HepG2 (cell line): ENCODE data around the gene TTC16. TPM values are rescaled to one million over a fixed set of nuclear protein-coding genes. Genes with fewer than 3 reads are reported as not detected.

Source experiments
- ARNT ChIP-seq: fragments of 450-650 bp; IDR thresholded peaks from 2 replicates; pipeline ENCODE4 v1.6.1; 2017
- CBX1 ChIP-seq: IDR thresholded peaks from one replicate; pipeline ENCODE4 v1.6.1; 2016; ENCODE audit warnings: antibody characterized with exemption, low read depth
- CERS6 ChIP-seq: sonication (generic); formaldehyde crosslinking; IDR thresholded peaks from 2 replicates; pipeline ENCODE4 v1.5.0; 2020; ENCODE audit warnings: missing genetic modification reagents
- DMAP1 ChIP-seq: IDR thresholded peaks from 2 replicates; pipeline ENCODE4 v1.6.1; 2016
- E2F5 ChIP-seq: sonication (generic); formaldehyde crosslinking; conservative IDR thresholded peaks from 2 replicates; pipeline ENCODE4 v1.4.0; 2020; ENCODE audit warnings: missing genetic modification reagents
- ELF4 ChIP-seq: sonication (generic); formaldehyde crosslinking; IDR thresholded peaks from 2 replicates; pipeline ENCODE4 v1.5.0; 2020; ENCODE audit warnings: missing genetic modification reagents, mild to moderate bottlenecking, moderate library complexity, borderline replicate concordance
- FOSL1 ChIP-seq: sonication (generic); formaldehyde crosslinking; IDR thresholded peaks from 2 replicates; pipeline ENCODE4 v1.9.0; 2021; ENCODE audit warnings: missing genetic modification reagents, borderline replicate concordance
- FOXA1 ChIP-seq, 2 experiments: fragments of 450-650 bp in 1 of 2; sonication (generic) in 1 of 2; formaldehyde crosslinking in 1 of 2; IDR thresholded peaks; 2 replicates each; pipeline versions ENCODE4 v1.4.0 to v1.6.1; 2016 to 2020; ENCODE audit warnings: missing genetic modification reagents in 1 of 2
- GATAD1 ChIP-seq: IDR thresholded peaks from 2 replicates; pipeline ENCODE4 v1.6.1; 2016; ENCODE audit warnings: missing genetic modification reagents, missing compliant biosample characterization
- GZF1 ChIP-seq: sonication (generic); formaldehyde crosslinking; IDR thresholded peaks from 2 replicates; pipeline ENCODE4 v1.5.1; 2020; ENCODE audit warnings: mild to moderate bottlenecking, missing genetic modification reagents
- HNRNPL ChIP-seq: fragments of 200-400 bp; formaldehyde crosslinking; IDR thresholded peaks from 2 replicates; pipeline ENCODE4 v1.6.1; 2017; ENCODE audit warnings: mild to moderate bottlenecking, low read depth, low read length
- MAFG ChIP-seq: sonication (generic); formaldehyde crosslinking; IDR thresholded peaks from 2 replicates; pipeline ENCODE4 v1.5.1; 2020; ENCODE audit warnings: mild to moderate bottlenecking, missing genetic modification reagents
- PAWR ChIP-seq: sonication (generic); formaldehyde crosslinking; IDR thresholded peaks from 2 replicates; pipeline ENCODE4 v1.4.0; 2020; ENCODE audit warnings: missing genetic modification reagents, mild to moderate bottlenecking, borderline replicate concordance
- RBFOX2 ChIP-seq: fragments of 200-400 bp; formaldehyde crosslinking; IDR thresholded peaks from 2 replicates; pipeline ENCODE4 v1.6.1; 2017; ENCODE audit warnings: low read depth, mild to moderate bottlenecking, low read length
- RNF219 ChIP-seq: sonication (generic); formaldehyde crosslinking; IDR thresholded peaks from 2 replicates; pipeline ENCODE4 v1.5.0; 2020; ENCODE audit warnings: mild to moderate bottlenecking, missing genetic modification reagents
- SMYD3 ChIP-seq: sonication (generic); formaldehyde crosslinking; IDR thresholded peaks from 2 replicates; pipeline ENCODE4 v1.8.1; 2023; ENCODE audit warnings: mild to moderate bottlenecking, missing genetic modification reagents
- ZBTB21 ChIP-seq: sonication (generic); formaldehyde crosslinking; IDR thresholded peaks from 2 replicates; pipeline ENCODE4 v1.4.0; 2020; ENCODE audit warnings: missing genetic modification reagents
- ZMYM3 ChIP-seq: sonication (generic); formaldehyde crosslinking; IDR thresholded peaks from 2 replicates; pipeline ENCODE4 v1.5.1; 2020; ENCODE audit warnings: mild to moderate bottlenecking, missing genetic modification reagents
- ZMYM4 ChIP-seq: sonication (generic); formaldehyde crosslinking; IDR thresholded peaks from 2 replicates; pipeline ENCODE4 v1.8.1; 2023; ENCODE audit warnings: mild to moderate bottlenecking, missing genetic modification reagents
- ZNF232 ChIP-seq: sonication (generic); formaldehyde crosslinking; IDR thresholded peaks from 2 replicates; pipeline ENCODE4 v1.4.0; 2020; ENCODE audit warnings: missing genetic modification reagents, borderline replicate concordance
- ZNF235 ChIP-seq: sonication (generic); formaldehyde crosslinking; IDR thresholded peaks from 2 replicates; pipeline ENCODE4 v1.8.1; 2023; ENCODE audit warnings: mild to moderate bottlenecking, missing genetic modification reagents, borderline replicate concordance
- ZNF652 ChIP-seq: IDR thresholded peaks from 2 replicates; pipeline ENCODE4 v1.6.1; 2016; ENCODE audit warnings: low read depth, borderline replicate concordance
- ZNF770 ChIP-seq: sonication (generic); formaldehyde crosslinking; IDR thresholded peaks from 2 replicates; pipeline ENCODE4 v1.5.0; 2020; ENCODE audit warnings: mild to moderate bottlenecking, missing genetic modification reagents
- ZZZ3 ChIP-seq: sonication (generic); formaldehyde crosslinking; IDR thresholded peaks from 2 replicates; pipeline ENCODE4 v1.4.0; 2020; ENCODE audit warnings: missing genetic modification reagents, mild to moderate bottlenecking, borderline replicate concordance
- polyA plus RNA-seq, 8 experiments: library from polyadenylated mRNA; depleted of rRNA in 3 of 8; stranded (reverse) in 7 of 8; unstranded in 1 of 8; fragments of >200 nt; fragmentation: Illumina TruSeq in 4 of 8; extraction: Trizol in 4 of 8; gene quantifications; 2 replicates each; pipeline versions ENCODE4 v1.2.1 to v1.2.3, GENCODE V29; 2011 to 2016; ENCODE audit warnings: low read depth in 4 of 8, missing spikeins in 1 of 8, mixed read lengths in 1 of 8; ENCODE audit not compliant: insufficient read depth in 1 of 8
- total RNA-seq, 5 experiments: library from RNA; depleted of rRNA; stranded (reverse); fragments of >200 nt; fragmentation: Illumina TruSeq; extraction: Trizol; gene quantifications; 2 replicates each; pipeline ENCODE4 v1.2.3, GENCODE V29; 2016; ENCODE audit warnings: low read depth in 1 of 5

The TTC16 gene
- total and polyA plus RNA-seq, 2 of the 13 experiments (the other 11 are each of a cell fraction or from before 2014, with no cell fraction given), result not detected

- TF ChIP-seq MAFG (CRISPR knock-in tag), result no peak
- no peak for TF ChIP-seq FOSL1 (CRISPR knock-in tag)
- no peak for TF ChIP-seq CERS6 (CRISPR knock-in tag)
- no peak for TF ChIP-seq ARNT
- TF ChIP-seq GATAD1, result peak; percentile 88
- no peak for TF ChIP-seq ELF4
- no peak for TF ChIP-seq DMAP1
- TF ChIP-seq HNRNPL, result no peak
- TF ChIP-seq CBX1, result no peak
- peak; percentile 26; the same call in 1 of the 2 replicates for TF ChIP-seq SMYD3 (CRISPR knock-in tag)
- TF ChIP-seq ZNF235 (CRISPR knock-in tag), result no peak
- TF ChIP-seq ZNF770 (CRISPR knock-in tag), result peak; percentile 71
- TF ChIP-seq RBFOX2, result peak; percentile 84
- TF ChIP-seq ZMYM3 (CRISPR knock-in tag), result no peak
- TF ChIP-seq ZZZ3 (CRISPR knock-in tag), result peak; percentile 55; the same call in 1 of the 2 replicates
- TF ChIP-seq PAWR, result peak; percentile 95; the same call in 1 of the 2 replicates
- peak; percentile 47; the same call in 1 of the 2 replicates for TF ChIP-seq ZMYM4
- TF ChIP-seq FOXA1 (IDR thresholded peaks at IDR 0.05), result no peak
- peak; percentile 77 for TF ChIP-seq FOXA1 (CRISPR knock-in tag; IDR thresholded peaks at IDR 0.05)
- TF ChIP-seq RNF219 (CRISPR knock-in tag), result no peak
- TF ChIP-seq E2F5 (CRISPR knock-in tag), result no peak; the same call in 1 of the 2 replicates
- no peak for TF ChIP-seq GZF1 (CRISPR knock-in tag)
- TF ChIP-seq ZBTB21 (CRISPR knock-in tag), result no peak
- TF ChIP-seq ZNF652 (CRISPR knock-in tag), result no peak
- peak; percentile 36; the same call in 1 of the 2 replicates for TF ChIP-seq ZNF232 (CRISPR knock-in tag)
Measured at GRCh38 chr9:127734747-127735529, 19.1 kb downstream of the TTC16 start, which contains the start of gene TOR2A (continued).
